ENCODE measurements around the gene SNRK.
A peak's percentile ranks its signal among the peaks of the same experiment; 100 is the strongest.

Gene SNRK

DNA sequence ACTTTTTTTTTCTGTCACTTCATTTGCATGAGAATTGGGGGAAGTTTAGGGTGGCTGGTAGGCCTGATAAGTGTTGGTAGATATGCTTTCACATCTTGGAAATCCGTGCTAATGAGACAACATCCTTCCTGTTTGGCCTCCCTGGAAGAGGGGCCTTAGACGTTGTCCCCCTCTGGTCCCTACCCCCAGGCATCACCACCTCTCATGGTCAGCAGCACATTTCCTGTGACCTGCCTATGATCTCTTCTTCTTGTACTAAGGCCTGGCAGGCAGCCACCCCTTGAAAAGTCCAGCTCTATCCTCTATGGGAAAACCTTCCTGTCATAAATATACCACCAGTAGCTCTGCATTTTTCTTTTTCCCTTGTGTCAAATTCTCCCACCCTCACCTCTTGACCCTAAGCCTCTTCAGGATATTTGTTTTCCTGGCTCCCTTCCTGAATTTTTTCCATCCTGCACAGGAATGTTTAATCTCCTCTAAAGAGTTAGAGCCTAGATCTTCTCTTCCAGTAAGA, 107.8 kb downstream of the SNRK start:
- no peak overlapping the region for H3K4me3 ChIP-seq (ENCODE audit: control insufficient read depth, low read depth, low read length)
- peak; percentile 45 for DNase-seq (ENCODE audit: low read depth)
- TF ChIP-seq, protein P1, sequence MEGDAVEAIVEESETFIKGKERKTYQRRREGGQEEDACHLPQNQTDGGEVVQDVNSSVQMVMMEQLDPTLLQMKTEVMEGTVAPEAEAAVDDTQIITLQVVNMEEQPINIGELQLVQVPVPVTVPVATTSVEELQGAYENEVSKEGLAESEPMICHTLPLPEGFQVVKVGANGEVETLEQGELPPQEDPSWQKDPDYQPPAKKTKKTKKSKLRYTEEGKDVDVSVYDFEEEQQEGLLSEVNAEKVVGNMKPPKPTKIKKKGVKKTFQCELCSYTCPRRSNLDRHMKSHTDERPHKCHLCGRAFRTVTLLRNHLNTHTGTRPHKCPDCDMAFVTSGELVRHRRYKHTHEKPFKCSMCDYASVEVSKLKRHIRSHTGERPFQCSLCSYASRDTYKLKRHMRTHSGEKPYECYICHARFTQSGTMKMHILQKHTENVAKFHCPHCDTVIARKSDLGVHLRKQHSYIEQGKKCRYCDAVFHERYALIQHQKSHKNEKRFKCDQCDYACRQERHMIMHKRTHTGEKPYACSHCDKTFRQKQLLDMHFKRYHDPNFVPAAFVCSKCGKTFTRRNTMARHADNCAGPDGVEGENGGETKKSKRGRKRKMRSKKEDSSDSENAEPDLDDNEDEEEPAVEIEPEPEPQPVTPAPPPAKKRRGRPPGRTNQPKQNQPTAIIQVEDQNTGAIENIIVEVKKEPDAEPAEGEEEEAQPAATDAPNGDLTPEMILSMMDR (conservative IDR thresholded peaks at IDR 0.05; ENCODE audit: control insufficient read depth, insufficient read depth, low read depth, low read length), result no peak

DNA sequence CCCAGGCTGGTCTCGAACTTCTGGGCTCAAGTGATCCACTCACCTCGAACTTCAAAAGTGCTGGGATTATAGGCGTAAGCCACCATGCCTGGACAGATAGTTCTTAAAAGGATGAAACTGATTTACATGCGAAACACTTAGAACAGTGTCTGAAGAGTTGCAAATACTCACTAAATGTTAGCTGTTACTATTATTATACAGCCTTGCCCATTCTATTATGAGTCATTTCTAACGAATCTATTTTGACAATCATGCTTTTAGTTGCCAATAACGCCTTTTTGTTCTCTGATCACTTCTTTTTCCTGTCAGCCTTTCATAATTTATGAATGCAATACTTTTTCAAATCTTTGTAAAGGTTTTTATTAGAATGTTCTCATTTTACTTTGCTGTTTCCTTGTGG, 112.7 kb downstream of the SNRK start:
- DNase-seq (ENCODE audit: low read depth), result no peak
- no peak overlapping the region for H3K4me3 ChIP-seq (ENCODE audit: control insufficient read depth, low read depth, low read length)
- TF ChIP-seq, protein P1 (conservative IDR thresholded peaks at IDR 0.05; ENCODE audit: control insufficient read depth, insufficient read depth, low read depth, low read length), result no peak

GRCh38 chr3:43400167-43400566, 113.8 kb downstream of the SNRK start:
- DNase-seq (ENCODE audit: low read depth), result no peak
- no peak overlapping the region for H3K4me3 ChIP-seq (ENCODE audit: control insufficient read depth, low read depth, low read length)
- TF ChIP-seq, protein P1 (conservative IDR thresholded peaks at IDR 0.05; ENCODE audit: control insufficient read depth, insufficient read depth, low read depth, low read length), result no peak

Measured in fibroblast of mammary gland (primary cell).